ENCODE results near the gene SMARCC1.

Gene SMARCC1

DNA sequence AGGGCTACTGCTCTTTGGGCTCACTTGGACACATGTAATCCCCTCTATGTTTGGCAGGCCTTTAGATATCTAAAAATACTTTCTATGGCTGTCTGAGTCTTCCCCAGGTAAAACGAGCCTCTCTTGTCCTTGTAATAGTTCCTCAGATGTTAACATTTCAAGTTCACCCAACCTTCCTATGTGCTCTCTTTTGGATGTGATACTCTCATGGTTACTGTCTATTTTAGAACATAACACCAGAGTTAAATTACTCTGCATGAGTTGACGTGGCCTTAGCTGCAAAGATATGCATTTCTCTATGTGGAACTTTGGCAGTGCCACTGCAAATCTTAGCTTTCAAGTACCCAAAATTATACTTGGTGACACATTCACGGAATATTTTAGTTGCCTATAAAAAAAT, 171.1 kb downstream of the SMARCC1 start:
- no peaks in the 10 kb centered on the region for H3K27me3 ChIP-seq
- H3K9me3 ChIP-seq = no peaks in the 10 kb centered on the region
- peaks cover 0 to 44% (median 12%) of the 10 kb centered on the region in 4 donors for H3K4me1 ChIP-seq
- no peak overlapping the region for H3K27ac ChIP-seq
- no peak overlapping the region for H3K4me3 ChIP-seq
- peaks cover 17 to 43% (median 38%) of the 10 kb centered on the region in 3 donors for H3K36me3 ChIP-seq
- intact Hi-C loops (cut with DNase I; ENCODE audit: low total_unique reads) = no loop called here
- TF ChIP-seq, protein P1, sequence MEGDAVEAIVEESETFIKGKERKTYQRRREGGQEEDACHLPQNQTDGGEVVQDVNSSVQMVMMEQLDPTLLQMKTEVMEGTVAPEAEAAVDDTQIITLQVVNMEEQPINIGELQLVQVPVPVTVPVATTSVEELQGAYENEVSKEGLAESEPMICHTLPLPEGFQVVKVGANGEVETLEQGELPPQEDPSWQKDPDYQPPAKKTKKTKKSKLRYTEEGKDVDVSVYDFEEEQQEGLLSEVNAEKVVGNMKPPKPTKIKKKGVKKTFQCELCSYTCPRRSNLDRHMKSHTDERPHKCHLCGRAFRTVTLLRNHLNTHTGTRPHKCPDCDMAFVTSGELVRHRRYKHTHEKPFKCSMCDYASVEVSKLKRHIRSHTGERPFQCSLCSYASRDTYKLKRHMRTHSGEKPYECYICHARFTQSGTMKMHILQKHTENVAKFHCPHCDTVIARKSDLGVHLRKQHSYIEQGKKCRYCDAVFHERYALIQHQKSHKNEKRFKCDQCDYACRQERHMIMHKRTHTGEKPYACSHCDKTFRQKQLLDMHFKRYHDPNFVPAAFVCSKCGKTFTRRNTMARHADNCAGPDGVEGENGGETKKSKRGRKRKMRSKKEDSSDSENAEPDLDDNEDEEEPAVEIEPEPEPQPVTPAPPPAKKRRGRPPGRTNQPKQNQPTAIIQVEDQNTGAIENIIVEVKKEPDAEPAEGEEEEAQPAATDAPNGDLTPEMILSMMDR (IDR thresholded peaks at IDR 0.05) = no peak
- no peak for DNase-seq

DNA sequence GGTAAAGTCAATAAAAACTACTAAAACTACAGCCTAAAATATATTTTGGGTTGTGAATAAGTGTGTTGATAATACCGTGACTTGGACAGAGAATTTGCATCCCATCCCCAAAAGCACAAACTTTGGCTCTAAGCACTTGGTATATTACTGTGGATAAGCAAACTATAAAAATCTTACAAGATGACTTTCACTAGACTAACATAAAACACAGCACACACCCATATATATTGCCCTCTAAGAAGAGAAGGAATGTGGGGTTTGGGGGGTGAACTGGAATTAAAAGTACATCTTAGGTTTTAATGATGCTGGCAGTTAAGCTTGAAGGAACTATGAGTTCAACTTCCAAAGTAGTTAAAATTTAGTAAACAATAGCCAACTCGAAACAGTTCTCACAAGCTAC, 174.4 kb downstream of the SMARCC1 start:
- TF ChIP-seq, protein P1 (IDR thresholded peaks at IDR 0.05) = no peak
- H3K27me3 ChIP-seq = no peaks in the 10 kb centered on the region
- DNase-seq = no peak
- no peaks in the 10 kb centered on the region for H3K9me3 ChIP-seq
- H3K27ac ChIP-seq = no peak overlapping the region
- H3K4me3 ChIP-seq = no peak overlapping the region
- H3K36me3 ChIP-seq = peaks cover 17 to 56% (median 38%) of the 10 kb centered on the region in 3 donors
- intact Hi-C loops (cut with DNase I; ENCODE audit: low total_unique reads) = no loop called here
- peaks cover 0 to 24% (median 6%) of the 10 kb centered on the region in 4 donors for H3K4me1 ChIP-seq

DNA sequence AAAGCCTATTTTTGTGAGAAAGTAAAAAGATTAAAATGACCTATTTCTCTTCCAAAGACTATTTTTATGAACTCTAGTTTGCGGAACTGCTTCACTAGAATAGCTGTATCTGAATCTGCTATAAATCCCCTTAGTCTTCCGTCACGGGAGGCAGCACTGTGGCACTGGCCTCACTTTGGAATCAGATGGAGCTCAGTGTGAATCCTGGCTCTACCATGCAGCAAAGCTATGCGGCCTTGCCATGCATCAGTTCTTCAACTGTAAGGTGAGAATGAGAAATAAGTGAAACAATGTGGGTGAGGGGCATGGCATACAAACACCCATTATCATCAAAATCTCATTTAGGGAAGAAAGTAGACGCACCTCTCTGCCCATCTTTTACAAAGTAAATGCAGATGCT, 175.5 kb downstream of the SMARCC1 start:
- no peak for DNase-seq
- Histone ChIP-seq H3K36me3 (peaks cover 17 to 64% (median 38%) of the 10 kb centered on the region in 3 donors), H3K9me3 (no peaks in the 10 kb centered on the region), H3K4me3 (no peak overlapping the region), H3K4me1 (peaks cover 0 to 13% (median 5%) of the 10 kb centered on the region in 4 donors), H3K27me3 (no peaks in the 10 kb centered on the region), H3K27ac (no peak overlapping the region)
- intact Hi-C loops (cut with DNase I; ENCODE audit: low total_unique reads) = no loop called here
- TF ChIP-seq, protein P1 (IDR thresholded peaks at IDR 0.05) = no peak

DNA sequence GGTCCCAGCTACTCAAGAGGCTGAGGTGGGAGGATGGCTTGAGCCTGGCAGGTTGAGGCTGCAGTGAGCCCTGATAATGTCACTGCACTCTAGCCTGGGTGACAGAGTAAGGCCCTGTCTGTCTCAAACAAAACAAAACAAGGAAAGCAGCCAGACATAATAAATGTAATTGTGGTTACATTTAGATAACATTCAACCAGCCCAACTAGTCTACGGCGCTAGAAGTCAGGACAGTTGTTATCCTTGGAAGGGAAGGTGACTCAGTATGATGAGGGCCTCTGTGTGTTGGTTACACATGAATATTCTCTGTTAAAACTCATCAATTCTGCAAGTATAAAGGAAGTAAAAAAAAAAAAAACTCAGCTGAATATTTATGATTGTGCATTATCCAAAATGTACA, 176.0 kb downstream of the SMARCC1 start:
- intact Hi-C loops (cut with DNase I; ENCODE audit: low total_unique reads) = no loop called here
- DNase-seq = no peak
- H3K27me3 ChIP-seq = no peaks in the 10 kb centered on the region
- H3K36me3 ChIP-seq = peaks cover 17 to 65% (median 38%) of the 10 kb centered on the region in 3 donors
- H3K4me1 ChIP-seq = peaks cover 0 to 8% (median 4%) of the 10 kb centered on the region in 4 donors
- H3K4me3 ChIP-seq = no peak overlapping the region
- no peaks in the 10 kb centered on the region for H3K9me3 ChIP-seq
- TF ChIP-seq, protein P1 (IDR thresholded peaks at IDR 0.05) = no peak
- no peak overlapping the region for H3K27ac ChIP-seq

DNA sequence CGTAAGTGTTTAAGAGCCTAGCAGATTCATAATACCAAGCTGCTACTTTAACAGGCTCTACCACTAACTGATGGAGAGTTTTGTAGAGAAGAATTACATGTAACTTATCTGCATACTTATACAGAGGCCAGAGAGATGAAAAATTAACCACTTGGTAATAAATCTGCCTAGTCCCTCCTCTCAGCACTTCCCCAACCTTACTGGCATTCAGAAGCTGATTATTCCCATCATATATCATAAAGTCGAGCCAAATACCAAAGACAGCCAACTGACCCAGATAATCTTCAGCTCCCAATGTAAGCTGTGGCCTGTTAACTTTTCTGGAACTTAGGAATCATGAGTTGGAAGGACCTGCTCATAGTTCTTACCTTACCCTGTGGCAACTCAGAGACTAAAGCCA, 177.5 kb downstream of the SMARCC1 start:
- no peaks in the 10 kb centered on the region for H3K27me3 ChIP-seq
- H3K4me3 ChIP-seq = no peak overlapping the region
- H3K9me3 ChIP-seq = no peaks in the 10 kb centered on the region
- no peak for DNase-seq
- intact Hi-C loops (cut with DNase I; ENCODE audit: low total_unique reads) = no loop called here
- no peak overlapping the region for H3K27ac ChIP-seq
- H3K36me3 ChIP-seq = peaks cover 10 to 62% (median 23%) of the 10 kb centered on the region in 3 donors
- H3K4me1 ChIP-seq = no peaks in the 10 kb centered on the region
- TF ChIP-seq, protein P1 (IDR thresholded peaks at IDR 0.05) = no peak

DNA sequence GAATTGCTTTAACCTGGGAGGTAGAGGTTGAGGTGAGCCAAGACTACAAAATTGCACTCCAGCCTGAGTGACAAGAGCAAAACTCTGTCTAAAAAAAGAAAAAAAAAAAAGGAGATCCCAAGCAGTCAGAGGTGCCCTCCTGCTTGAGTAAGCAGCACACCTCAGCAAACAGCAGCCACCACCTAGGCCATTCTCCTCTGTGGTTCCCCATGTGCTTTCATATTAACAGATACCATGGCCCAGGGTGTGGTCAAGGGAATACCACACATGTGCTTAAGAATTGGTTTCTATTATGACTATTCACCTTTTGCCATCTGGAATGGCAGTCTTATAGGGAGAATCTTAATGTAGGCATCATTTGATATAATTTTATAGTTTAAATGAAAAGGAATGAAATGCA, 178.4 kb downstream of the SMARCC1 start:
- intact Hi-C loops (cut with DNase I; ENCODE audit: low total_unique reads) = no loop called here
- no peaks in the 10 kb centered on the region for H3K9me3 ChIP-seq
- H3K27ac ChIP-seq = no peak overlapping the region
- H3K27me3 ChIP-seq = no peaks in the 10 kb centered on the region
- H3K4me1 ChIP-seq = no peaks in the 10 kb centered on the region
- TF ChIP-seq, protein P1 (IDR thresholded peaks at IDR 0.05) = no peak
- no peak for DNase-seq
- peaks cover 2 to 59% (median 15%) of the 10 kb centered on the region in 3 donors for H3K36me3 ChIP-seq
- no peak overlapping the region for H3K4me3 ChIP-seq
